ENCODE data around the gene TBC1D3G. TPM values are rescaled to one million over a fixed set of nuclear protein-coding genes. Genes with fewer than 3 reads are reported as not detected.
"Not testable (repeated sequence)": the region's sequence is repeated elsewhere in the genome, so short reads cannot be mapped to it uniquely, and the experiment has no call there.

The TBC1D3G gene
- total RNA-seq: not detected

DNA sequence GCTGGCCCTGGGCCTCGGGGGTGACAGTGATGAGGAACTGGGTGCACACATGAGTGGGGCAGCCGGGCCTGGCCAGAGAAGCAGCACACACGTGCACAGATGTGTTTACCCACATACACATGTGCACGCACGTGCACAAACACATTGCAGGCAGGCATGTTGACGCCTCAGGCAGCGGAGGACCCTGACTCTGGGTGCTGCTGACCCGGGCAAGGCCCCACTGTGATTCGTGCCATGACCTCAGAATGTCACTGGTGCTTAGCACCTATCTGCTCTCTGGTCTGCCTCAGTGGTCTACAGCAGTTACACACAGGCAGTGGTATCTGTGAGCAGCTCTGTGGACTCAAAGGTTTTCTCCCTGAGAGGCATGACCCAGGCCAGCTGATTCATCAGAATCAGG lies at the start of gene TBC1D3G:
Gene TBC1D3G (plus strand): TSS at position 301 of the 400 bp plus-strand sequence. CDS start 1,528 bp downstream, outside the sequence.
- CTCF ChIA-PET; POLR2A ChIA-PET; H3K9me3 Mint-ChIP-seq (ENCODE audit: insufficient read depth); DNase-seq; H3K27me3 Mint-ChIP-seq (ENCODE audit: low read depth); ATAC-seq; H3K4me1 Mint-ChIP-seq (ENCODE audit: low read depth); H3K36me3 Mint-ChIP-seq (ENCODE audit: low read depth); H3K27ac Mint-ChIP-seq; H3K4me3 Mint-ChIP-seq: not testable (repeated sequence)

DNA sequence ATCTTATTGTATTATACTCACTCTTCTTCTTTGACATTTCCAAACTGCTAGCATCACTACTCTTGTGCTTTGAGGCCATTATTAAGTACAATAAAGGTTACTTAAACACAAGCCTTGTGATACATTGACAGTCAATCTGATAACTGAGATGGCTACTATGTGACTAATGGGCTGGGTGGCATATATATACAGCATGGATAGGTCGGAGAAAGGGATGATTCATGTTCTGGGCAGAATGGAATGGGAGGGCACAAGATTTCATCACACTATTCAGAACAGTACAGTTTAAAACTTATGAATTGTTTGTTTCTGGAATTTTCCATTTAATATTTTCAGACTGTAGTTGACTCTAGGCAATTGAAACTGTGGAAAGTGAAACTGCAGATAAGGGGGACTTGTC lies 40.4 kb upstream of the TBC1D3G start:
- H3K27me3 Mint-ChIP-seq (ENCODE audit: low read depth); H3K9me3 Mint-ChIP-seq (ENCODE audit: insufficient read depth); H3K4me1 Mint-ChIP-seq (ENCODE audit: low read depth); CTCF ChIA-PET; ATAC-seq; H3K4me3 Mint-ChIP-seq; H3K36me3 Mint-ChIP-seq (ENCODE audit: low read depth); DNase-seq; H3K27ac Mint-ChIP-seq; POLR2A ChIA-PET: not testable (repeated sequence)

DNA sequence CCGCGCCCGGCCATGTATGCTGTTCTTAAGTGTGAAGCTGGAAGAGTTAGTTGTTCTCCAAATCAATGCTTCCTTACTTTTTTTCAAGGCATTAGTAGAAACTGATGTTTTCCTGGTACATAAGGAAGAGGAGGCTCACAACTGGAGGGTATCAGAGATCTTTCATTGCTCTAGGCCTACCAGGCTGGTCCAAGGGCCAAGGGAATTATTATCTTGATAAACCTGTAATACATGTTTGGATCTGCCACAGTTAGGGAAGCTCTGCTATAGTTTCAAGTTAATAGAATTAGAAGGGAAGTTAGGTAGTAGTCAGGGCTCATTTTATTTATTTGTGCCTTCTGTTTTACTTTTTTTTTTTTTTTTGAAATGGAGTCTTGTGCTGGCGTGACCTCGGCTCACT lies 39.5 kb upstream of the TBC1D3G start:
- CTCF ChIA-PET; POLR2A ChIA-PET; H3K36me3 Mint-ChIP-seq (ENCODE audit: low read depth); H3K9me3 Mint-ChIP-seq (ENCODE audit: insufficient read depth); H3K27ac Mint-ChIP-seq; H3K4me3 Mint-ChIP-seq; DNase-seq; ATAC-seq; H3K27me3 Mint-ChIP-seq (ENCODE audit: low read depth); H3K4me1 Mint-ChIP-seq (ENCODE audit: low read depth): not testable (repeated sequence)

DNA sequence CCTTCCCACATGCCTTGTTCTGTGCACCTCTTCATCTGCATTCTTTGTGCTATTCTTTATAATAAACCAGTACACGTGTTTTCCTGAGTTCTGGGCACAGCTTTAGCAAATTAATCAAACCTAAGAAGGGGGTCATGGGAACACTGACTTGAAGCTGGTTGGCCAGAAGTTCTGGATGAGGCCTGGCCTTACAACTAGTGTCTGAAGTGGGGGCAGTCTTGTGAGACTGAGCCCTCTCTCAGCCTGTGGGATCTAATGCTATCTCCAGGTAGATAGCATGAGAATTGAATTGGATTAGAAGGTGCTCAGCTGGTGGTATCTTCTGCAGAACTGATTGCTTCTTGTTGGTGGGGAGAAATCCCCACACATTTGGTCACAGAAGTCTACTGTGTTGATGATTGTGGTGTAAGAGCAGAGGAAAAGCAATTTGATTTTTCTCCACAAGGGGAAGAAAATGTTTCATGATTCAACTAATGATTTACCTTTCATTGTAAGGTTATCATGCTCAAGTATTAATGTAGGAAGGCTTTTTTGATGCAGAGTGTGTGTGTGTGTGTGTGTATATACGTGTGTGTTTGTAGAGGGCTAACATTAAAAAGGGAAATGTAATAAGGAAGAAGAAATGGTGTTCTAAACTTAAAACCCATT lies 33.6 kb upstream of the TBC1D3G start:
- H3K4me1 Mint-ChIP-seq (ENCODE audit: low read depth); H3K36me3 Mint-ChIP-seq (ENCODE audit: low read depth); H3K27ac Mint-ChIP-seq; ATAC-seq; H3K9me3 Mint-ChIP-seq (ENCODE audit: insufficient read depth); H3K27me3 Mint-ChIP-seq (ENCODE audit: low read depth); H3K4me3 Mint-ChIP-seq; DNase-seq; CTCF ChIA-PET; POLR2A ChIA-PET: not testable (repeated sequence)

DNA sequence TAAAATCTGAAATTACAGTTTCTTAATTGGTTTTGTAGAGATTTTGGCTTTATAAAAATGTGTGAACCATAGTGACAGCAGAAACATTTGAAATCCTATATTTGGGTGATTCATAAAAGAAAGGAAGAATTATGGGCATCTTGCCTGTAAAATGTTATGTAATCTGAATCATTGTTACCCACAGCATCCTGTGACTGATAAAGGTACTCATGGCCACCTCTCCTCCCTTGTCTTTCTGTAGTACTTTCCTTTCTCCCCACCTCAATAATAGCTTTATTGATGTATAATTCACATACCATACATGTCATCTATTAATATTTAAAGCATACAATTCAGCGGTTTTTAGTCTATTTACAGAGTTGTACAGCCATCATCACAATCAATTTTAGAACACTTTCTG lies 28.5 kb upstream of the TBC1D3G start:
- ATAC-seq; H3K4me1 Mint-ChIP-seq (ENCODE audit: low read depth); CTCF ChIA-PET; H3K9me3 Mint-ChIP-seq (ENCODE audit: insufficient read depth); POLR2A ChIA-PET; H3K27ac Mint-ChIP-seq; H3K4me3 Mint-ChIP-seq; H3K36me3 Mint-ChIP-seq (ENCODE audit: low read depth); H3K27me3 Mint-ChIP-seq (ENCODE audit: low read depth); DNase-seq: not testable (repeated sequence)

DNA sequence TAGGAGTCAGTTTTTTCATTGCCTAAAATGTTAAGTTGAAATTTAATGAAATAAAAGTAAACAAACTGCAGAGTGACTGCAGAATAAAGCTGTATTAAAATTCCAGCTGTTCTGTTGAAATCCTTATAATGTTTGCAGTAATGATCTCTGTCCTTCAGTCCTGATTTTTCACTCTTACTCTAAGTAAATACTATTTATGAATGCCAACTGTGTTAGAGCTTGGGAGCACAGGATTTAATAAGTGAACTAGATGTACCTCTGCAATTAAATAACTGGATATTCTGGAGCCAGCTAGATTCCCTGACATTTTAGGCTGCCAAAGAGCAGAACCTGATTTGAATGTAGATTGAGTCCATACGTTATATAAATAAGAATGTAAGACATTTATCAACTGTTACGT lies 7.9 kb upstream of the TBC1D3G start:
- H3K36me3 Mint-ChIP-seq (ENCODE audit: low read depth); CTCF ChIA-PET; H3K9me3 Mint-ChIP-seq (ENCODE audit: insufficient read depth); H3K4me3 Mint-ChIP-seq; H3K27me3 Mint-ChIP-seq (ENCODE audit: low read depth); H3K27ac Mint-ChIP-seq; ATAC-seq; POLR2A ChIA-PET; DNase-seq; H3K4me1 Mint-ChIP-seq (ENCODE audit: low read depth): not testable (repeated sequence)

DNA sequence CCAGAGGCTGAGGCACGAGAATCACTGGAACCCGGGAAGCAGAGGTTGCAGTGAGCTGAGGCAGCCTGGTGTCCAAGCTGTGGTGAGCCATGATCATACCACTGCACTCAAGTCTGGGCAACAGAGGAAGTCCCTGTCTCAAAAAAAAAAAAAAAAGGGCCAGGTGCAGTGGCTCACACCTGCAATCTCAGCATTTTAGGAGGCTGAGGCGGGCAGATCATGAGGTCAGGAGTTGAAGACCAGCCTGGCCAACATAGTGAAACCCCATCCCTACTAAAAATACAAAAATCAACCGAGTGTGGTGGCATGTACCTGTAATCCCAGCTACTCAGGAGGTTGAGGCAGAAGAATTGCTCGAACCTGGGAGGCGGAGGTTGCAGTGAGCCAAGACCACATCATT lies 38.8 kb downstream of the TBC1D3G start:
- H3K4me3 Mint-ChIP-seq; CTCF ChIA-PET; POLR2A ChIA-PET; H3K4me1 Mint-ChIP-seq (ENCODE audit: low read depth); ATAC-seq; H3K27me3 Mint-ChIP-seq (ENCODE audit: low read depth); H3K36me3 Mint-ChIP-seq (ENCODE audit: low read depth); H3K9me3 Mint-ChIP-seq (ENCODE audit: insufficient read depth); H3K27ac Mint-ChIP-seq; DNase-seq: not testable (repeated sequence)

DNA sequence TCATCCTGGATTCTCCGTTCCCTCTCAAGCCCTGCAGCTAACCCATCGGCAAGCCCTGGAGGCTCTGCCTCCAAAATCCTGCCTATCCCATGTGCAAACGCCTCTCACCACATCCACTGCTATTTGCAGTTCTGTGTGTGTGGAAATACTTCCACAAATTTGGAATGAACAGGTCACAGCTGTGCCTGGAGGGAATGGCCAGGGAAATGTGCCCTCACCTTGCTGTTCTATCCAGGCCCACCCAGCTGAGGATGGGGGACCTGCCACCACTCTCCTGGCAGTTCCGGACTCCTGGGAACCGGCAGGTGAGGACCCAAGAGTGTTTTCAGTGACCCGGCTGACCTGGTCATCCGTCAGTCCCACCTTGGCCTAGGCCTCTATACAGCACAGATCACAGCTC lies 52.3 kb downstream of the TBC1D3G start:
- CTCF ChIA-PET; H3K9me3 Mint-ChIP-seq (ENCODE audit: insufficient read depth); H3K27me3 Mint-ChIP-seq (ENCODE audit: low read depth); H3K27ac Mint-ChIP-seq; POLR2A ChIA-PET; H3K4me1 Mint-ChIP-seq (ENCODE audit: low read depth); ATAC-seq; H3K36me3 Mint-ChIP-seq (ENCODE audit: low read depth); DNase-seq; H3K4me3 Mint-ChIP-seq: not testable (repeated sequence)

Other genes starting within 250 kb of the TBC1D3G start
- 1 to 10 TPM; 4.2 to 5.1 TPM for gene CCL3, start 233.7 kb upstream of the TBC1D3G start, total RNA-seq
- gene CCL4, start 220.1 kb upstream of the TBC1D3G start, total RNA-seq: 1 to 10 TPM; 6.5 to 6.7 TPM
- 1 to 10 TPM; 6.7 to 8.1 TPM for gene TBC1D3B, start 147.2 kb upstream of the TBC1D3G start, total RNA-seq
- gene CCL3L1, start 127.1 kb upstream of the TBC1D3G start, total RNA-seq: under 1 TPM; 0.16 to 0.84 TPM
- 1 to 10 TPM; 1.2 to 1.5 TPM for gene CCL4L2, start 112.8 kb upstream of the TBC1D3G start, total RNA-seq
- gene TBC1D3I, start 59.3 kb upstream of the TBC1D3G start, total RNA-seq: under 1 TPM; 0.31 to 0.58 TPM
- gene TBC1D3H, start 64.6 kb downstream of the TBC1D3G start, total RNA-seq: not detected
- 10 to 100 TPM; 32.2 to 33.7 TPM for gene ZNHIT3, start 162.8 kb downstream of the TBC1D3G start, total RNA-seq
- gene MYO19, start 211.0 kb downstream of the TBC1D3G start, total RNA-seq: 100 to 1,000 TPM; 136 to 142 TPM
- 10 to 100 TPM in 1 of 2 experiments, 1 to 10 TPM in 1; 8.0 to 11.7 TPM for gene PIGW, start 211.1 kb downstream of the TBC1D3G start, total RNA-seq
- gene GGNBP2, start 221.0 kb downstream of the TBC1D3G start, total RNA-seq: 100 to 1,000 TPM; 112 to 122 TPM